SK-N-SH treated with all-trans-retinoic acid at 6 μM for 48 hours (cell line): ENCODE data around the gene ECEL1.

Experiments
- ARNTL ChIP-seq: fragments of 450-650 bp; formaldehyde crosslinking; IDR thresholded peaks from 2 replicates; pipeline ENCODE4 v1.5.0; 2020; ENCODE audit warnings: low read depth, mild to moderate bottlenecking, moderate library complexity, borderline replicate concordance
- CSDC2 ChIP-seq: fragments of 250-450 bp; sonication (Bioruptor Pico); IDR thresholded peaks from 2 replicates; pipeline ENCODE4 v1.5.0; 2020; ENCODE audit warnings: mild to moderate bottlenecking, moderate library complexity
- CSRNP3 ChIP-seq: fragments of 250-450 bp; sonication (Bioruptor Pico); IDR thresholded peaks from 2 replicates; pipeline ENCODE4 v1.5.1; 2021; ENCODE audit warnings: mild to moderate bottlenecking, moderate library complexity
- ESRRG ChIP-seq: fragments of 250-450 bp; sonication (Bioruptor Pico); IDR thresholded peaks from 2 replicates; pipeline ENCODE4 v1.6.1; 2021; ENCODE audit warnings: mild to moderate bottlenecking
- PATZ1 ChIP-seq: fragments of 250-450 bp; sonication (Bioruptor Pico); IDR thresholded peaks from 2 replicates; pipeline ENCODE4 v1.8.0; 2020; ENCODE audit warnings: mild to moderate bottlenecking, moderate library complexity, borderline replicate concordance
- POU6F1 ChIP-seq: fragments of 250-450 bp; sonication (Bioruptor Pico); IDR thresholded peaks from 2 replicates; pipeline ENCODE4 v1.8.0; 2021; ENCODE audit warnings: low read depth, mild to moderate bottlenecking, moderate library complexity, borderline replicate concordance
- TOX ChIP-seq: fragments of 250-450 bp; sonication (Bioruptor Pico); IDR thresholded peaks from 2 replicates; pipeline ENCODE4 v1.8.0; 2021; ENCODE audit warnings: mild to moderate bottlenecking, moderate library complexity, borderline replicate concordance
- ZFP3 ChIP-seq: fragments of 250-450 bp; sonication (Bioruptor Pico); IDR thresholded peaks from 2 replicates; pipeline ENCODE4 v1.5.0; 2020; ENCODE audit warnings: mild to moderate bottlenecking, moderate library complexity
- ZFP30 ChIP-seq: fragments of 450-650 bp; formaldehyde crosslinking; IDR thresholded peaks from 2 replicates; pipeline ENCODE4 v1.5.0; 2022; ENCODE audit warnings: mild to moderate bottlenecking, moderate library complexity
- ZNF565 ChIP-seq: fragments of 450-650 bp; formaldehyde crosslinking; conservative IDR thresholded peaks from 2 replicates; pipeline ENCODE4 v1.5.0; 2020; ENCODE audit warnings: low read depth, mild to moderate bottlenecking, moderate library complexity

GRCh38 chr2:232524771-232525170 lies 37.1 kb upstream of the ECEL1 start:
- TF ChIP-seq ARNTL (CRISPR knock-in tag) (no peak), TOX (CRISPR knock-in tag) (no peak), ZFP3 (CRISPR knock-in tag) (no peak), CSDC2 (CRISPR knock-in tag) (no peak), POU6F1 (CRISPR knock-in tag) (no peak), PATZ1 (CRISPR knock-in tag) (no peak), ESRRG (no peak), ZFP30 (no peak), ZNF565 (CRISPR knock-in tag) (no peak), CSRNP3 (CRISPR knock-in tag) (no peak)
